HG03469 (cell line): ENCODE results near the gene SLC47A2.
"Not testable (repeated sequence)": the region's sequence is repeated elsewhere in the genome, so short reads cannot be mapped to it uniquely, and the experiment has no call there.

ENCODE experiments used
- ATAC-seq: cut with Tn5 transposase; IDR thresholded peaks from one replicate; pipeline ENCODE4 v1.9.1; 2021; ENCODE audit warnings: mild to moderate bottlenecking, moderate library complexity, moderate number of reproducible peaks; ENCODE audit not compliant: unreplicated experiment

Gene SLC47A2

DNA sequence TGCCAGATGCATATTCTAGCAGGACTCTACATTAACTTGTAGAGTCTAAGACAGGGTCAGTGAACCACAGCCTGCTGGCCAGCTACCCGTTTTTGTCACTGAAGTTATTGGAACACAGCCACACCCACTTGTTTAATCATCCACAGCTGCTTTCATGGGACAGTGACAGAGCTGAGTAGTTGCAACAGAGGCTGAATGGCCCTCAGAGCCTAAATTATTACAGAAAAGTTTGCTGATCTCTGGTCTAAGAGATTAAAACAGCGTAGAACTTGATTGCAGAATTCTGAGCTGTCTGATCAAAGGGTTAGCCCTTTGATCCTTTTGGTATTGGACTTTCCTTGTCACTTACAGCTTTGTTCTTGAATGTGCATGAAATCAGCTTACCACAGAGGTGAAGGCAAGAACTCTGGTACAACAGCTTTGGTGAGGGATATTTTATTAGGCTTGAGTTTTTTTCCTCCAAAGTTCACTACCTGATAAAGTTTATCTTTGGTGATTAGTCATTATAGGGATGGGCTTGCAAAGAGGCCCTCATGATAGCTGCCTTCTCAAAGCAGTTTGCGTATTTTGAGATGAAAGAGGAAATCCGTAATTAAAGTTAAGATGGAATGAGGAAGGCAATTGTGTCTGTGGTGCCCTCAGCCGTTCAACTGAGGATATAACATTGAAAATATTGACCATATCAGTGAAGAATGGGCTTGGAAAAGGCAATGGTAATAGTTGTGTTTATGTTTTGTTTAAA, 44.2 kb downstream of the SLC47A2 start:
- ATAC-seq, result no peak

DNA sequence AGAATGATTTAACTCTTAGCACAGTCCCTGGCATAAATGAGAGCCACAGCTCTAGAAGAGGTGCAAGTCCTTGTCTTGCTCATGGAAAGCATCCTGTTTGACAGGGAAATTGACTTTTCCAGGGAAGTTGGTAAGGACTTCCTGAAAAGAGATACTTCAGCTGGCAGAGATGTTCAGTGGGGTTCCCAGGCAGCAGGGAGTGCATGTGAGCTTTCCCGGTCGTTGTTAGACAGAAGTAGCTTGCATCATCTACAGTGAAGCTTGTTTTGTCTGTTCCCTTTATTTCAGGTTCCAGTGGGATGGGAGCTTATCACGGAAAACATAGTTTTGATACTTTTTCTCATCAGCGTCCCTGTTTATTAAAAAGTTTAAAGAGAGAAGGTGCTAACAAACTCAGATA, 45.0 kb downstream of the SLC47A2 start:
- ATAC-seq, result no peak

- ATAC-seq, result no peak
Measured at GRCh38 chr17:19670908-19671307, 45.5 kb downstream of the SLC47A2 start.

DNA sequence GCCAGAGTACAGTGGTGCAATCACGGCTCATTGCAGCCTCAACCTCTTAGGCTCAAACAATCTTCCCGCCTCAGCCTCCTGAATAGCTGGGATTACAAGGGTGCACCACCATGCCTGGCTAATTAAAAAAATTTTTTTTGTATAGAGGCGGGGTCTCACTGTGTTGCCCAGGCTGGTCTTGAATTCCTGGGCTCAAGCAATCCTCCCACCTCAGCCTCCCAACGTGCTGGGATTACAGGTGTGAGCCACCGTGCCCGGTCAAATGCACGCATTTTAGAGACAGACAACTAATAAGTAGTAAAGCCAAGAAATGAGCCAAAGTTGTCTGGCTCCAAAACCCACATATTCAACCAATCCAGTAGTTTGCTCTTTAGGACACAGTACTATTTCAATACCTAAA, 46.7 kb downstream of the SLC47A2 start:
- ATAC-seq, result not testable (repeated sequence)

DNA sequence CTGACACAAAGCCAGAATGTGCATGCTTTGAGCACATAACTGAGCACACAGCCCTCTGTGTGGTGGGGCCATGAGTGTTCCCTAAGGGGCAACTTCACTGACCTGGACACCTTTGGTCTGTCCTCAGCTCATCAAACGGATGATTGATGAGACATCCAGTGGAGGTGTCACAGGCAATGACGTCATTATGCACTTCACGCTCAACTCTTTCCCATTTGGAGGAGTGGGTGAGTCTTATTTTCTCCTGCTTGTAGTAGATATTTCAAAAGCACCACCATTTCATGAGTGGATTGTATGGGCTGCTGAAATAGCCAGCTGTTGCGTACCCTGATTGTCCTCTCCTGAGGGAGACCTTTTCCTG, 51.6 kb downstream of the SLC47A2 start:
- ATAC-seq, result no peak

GRCh38 chr17:19664136-19664820, 52.1 kb downstream of the SLC47A2 start:
- ATAC-seq, result no peak

GRCh38 chr17:19663097-19663496, 53.3 kb downstream of the SLC47A2 start:
- ATAC-seq, result no peak

DNA sequence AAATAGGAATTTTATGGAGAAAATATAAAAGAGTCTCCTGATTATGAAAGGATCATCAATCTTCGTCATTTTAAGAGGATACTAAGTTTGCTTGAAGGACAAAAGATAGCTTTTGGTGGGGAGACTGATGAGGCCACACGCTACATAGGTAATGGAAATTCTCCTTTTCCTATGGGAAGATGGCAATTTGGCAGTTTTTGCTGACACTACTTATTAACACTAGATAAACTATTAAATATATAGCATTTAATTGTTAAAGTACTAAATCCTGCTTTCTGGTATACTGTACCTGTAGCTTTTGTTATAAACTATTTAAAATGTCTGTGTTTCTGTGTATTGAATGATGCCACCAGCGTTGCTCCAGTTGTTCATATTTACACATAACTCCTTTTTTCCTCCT, 55.3 kb downstream of the SLC47A2 start:
- no peak for ATAC-seq

DNA sequence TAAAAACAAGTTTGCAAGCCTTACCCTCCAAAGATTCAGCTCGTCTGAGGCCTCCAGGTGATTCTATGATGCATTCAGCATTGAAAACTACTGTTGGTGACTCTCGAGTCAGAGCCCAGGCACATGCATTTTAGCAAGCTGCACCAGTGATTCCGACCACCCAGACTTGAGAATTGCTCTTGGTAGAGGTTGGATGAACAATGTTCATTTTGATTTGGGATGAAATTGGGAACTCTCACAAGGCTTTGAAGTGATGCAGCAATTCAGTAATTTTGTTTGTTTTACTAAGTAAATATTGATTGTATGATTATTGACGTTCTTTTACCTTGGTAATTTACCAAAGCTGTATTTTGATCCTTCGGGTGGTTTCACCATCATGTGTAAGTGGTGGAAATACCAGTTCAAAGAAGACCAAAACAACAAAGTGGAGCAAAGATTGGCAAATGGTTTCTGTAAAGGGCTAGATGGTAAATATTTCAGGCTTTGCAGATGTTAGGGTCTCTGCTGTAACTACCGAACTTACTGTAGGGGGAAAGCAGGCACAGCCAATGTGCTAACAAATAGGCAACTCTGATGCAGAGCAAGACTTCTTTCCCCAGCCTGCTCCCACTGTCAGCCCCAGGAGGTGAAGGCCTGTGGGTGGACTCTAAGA, 56.0 kb downstream of the SLC47A2 start:
- ATAC-seq, result no peak

- ATAC-seq, result no peak
Measured at GRCh38 chr17:19659366-19660177, 56.8 kb downstream of the SLC47A2 start.

GRCh38 chr17:19656851-19657581, 59.4 kb downstream of the SLC47A2 start:
- no peak for ATAC-seq

- ATAC-seq, result no peak
Measured at GRCh38 chr17:19656336-19656735, 60.0 kb downstream of the SLC47A2 start.

DNA sequence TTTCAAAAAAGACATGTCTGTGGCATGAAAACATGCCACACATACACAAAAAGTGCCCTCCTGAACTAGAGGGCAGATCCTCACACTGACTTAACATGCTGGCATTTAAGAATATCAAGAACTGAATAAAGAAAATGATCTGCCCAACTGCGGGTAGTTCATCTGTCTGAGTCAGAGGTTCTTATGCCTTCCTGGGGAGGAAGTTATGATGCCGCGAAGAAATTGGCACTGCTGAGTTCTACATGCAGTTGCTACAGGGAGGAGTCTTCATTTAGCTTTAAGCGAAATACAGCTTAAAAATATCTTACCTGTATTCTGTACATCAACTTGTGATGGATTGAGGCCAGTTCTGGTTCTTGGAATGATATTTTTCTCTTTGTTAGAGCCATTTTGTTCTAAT, 61.5 kb downstream of the SLC47A2 start:
- ATAC-seq, result no peak

GRCh38 chr17:19654342-19654886, 62.0 kb downstream of the SLC47A2 start:
- ATAC-seq, result no peak

DNA sequence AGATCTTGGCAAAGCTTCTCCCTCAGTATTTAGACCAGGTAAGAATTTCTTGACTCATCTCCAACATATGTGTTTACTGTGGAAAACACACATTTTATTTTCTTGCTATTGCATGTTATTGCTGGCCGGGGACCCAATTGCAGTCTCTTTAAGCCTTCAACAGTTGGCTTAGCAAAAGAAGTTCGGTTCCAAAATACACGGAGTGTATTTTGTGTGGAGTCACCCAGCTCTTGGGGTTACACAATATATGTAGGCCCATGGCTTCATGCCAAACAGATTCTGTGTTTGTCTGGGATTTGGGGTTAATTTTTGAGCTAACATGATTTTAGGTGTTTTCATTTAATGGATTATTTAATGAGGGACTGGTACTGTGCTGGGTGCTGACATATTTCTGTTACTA, 63.8 kb downstream of the SLC47A2 start:
- ATAC-seq, result no peak

DNA sequence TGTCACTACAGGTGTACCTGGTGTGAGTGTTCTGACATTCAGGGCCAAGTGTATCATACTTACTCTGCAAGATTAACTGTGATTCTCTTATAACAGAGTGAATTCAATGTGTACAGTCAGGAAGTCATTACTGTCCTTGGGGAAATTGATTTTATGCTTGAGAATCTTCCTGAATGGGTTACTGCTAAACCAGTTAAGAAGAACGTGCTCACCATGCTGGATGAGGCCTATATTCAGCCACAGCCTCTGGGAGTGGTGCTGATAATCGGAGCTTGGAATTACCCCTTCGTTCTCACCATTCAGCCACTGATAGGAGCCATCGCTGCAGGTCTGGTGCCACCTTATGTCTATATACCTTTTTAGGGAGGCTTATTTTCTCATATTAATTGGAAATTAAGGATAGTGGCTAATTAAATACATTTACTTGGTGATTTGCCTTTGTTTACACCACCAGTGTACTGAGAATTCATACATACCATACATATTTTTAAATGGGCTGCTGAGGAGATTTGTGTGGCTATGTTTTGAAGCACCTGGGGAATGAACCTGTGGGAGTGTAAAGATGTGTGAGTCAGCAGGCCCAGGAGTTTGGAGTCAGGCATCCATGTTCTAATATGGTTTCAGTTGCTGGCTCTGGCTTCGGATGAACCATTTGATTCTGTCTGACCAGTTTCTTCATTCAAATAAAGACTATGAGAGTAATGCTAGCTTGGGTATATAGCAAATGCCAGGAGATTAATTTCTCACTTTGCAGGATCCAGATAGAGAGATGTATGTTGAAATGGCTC, 64.7 kb downstream of the SLC47A2 start:
- ATAC-seq, result no peak

DNA sequence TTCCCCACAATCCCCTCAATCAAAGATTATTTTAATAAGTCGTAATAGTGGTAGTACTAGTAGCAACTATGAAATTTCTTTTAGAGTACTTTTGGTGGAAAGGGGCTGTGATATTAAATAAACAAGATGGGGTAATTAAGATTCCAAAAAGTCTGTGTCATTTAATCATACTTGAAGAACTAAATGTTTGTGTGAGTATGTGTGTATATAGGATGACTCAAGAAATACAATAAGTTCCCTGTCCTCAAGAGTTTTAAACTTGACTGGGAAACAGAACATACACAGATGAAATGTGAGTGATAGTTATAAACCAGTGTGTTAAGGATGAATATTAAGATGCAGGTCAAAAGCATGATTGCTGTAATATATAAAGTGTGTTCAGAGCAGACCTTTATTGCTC, 65.6 kb downstream of the SLC47A2 start:
- no peak for ATAC-seq

DNA sequence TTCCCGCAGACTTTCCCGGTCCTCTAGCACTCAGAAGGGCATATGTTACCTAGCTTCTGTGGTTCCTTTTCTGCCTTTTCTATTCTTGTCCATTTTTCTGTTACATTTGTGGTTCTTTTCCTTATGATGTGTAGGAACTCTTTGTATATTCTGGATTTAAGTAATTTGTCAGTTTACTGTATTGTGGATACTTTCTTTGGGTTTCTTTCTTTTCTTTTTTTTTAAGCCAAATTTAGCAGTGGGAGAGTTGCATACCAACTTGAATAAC, 67.2 kb downstream of the SLC47A2 start:
- ATAC-seq, result no peak

- ATAC-seq, result peak; percentile 84
Measured at GRCh38 chr17:19648475-19649273, 67.7 kb downstream of the SLC47A2 start, which contains the start of gene ALDH3A2. Gene ALDH3A2 (plus strand): TSS chr17:19648751. CDS start chr17:19648972, 221 bp downstream.
